Suprapubic skin (tissue), 4 donors: Measurements from ENCODE around the gene GSK3B. TPM values are rescaled to one million over a fixed set of nuclear protein-coding genes. Genes with fewer than 3 reads are reported as not detected.
"Not testable (repeated sequence)": the region's sequence is repeated elsewhere in the genome, so short reads cannot be mapped to it uniquely, and the experiment has no call there.

Experiments
- DNase-seq, 2 donors: peaks; one replicate each; pipeline ENCODE4 v3.0.0-alpha.2; 2019; ENCODE audit warnings: low spot score in 2 of 2
- H3K27ac ChIP-seq: fragments of 200-600 bp; sonication (generic); one replicate; pipeline ENCODE4 v1.5.1; 2019
- H3K27me3 ChIP-seq: fragments of 200-600 bp; sonication (generic); one replicate; pipeline ENCODE4 v1.5.1; 2019
- H3K36me3 ChIP-seq: fragments of 200-600 bp; sonication (generic); one replicate; pipeline ENCODE4 v1.5.1; 2019
- H3K4me1 ChIP-seq: fragments of 200-600 bp; sonication (generic); one replicate; pipeline ENCODE4 v1.5.1; 2019
- H3K4me3 ChIP-seq: fragments of 200-600 bp; sonication (generic); one replicate; pipeline ENCODE4 v1.5.1; 2019; ENCODE audit warnings: mild to moderate bottlenecking
- H3K9me3 ChIP-seq: fragments of 200-600 bp; sonication (generic); one replicate; pipeline ENCODE4 v1.5.1; 2019
- CTCF ChIP-seq, 2 donors: fragments of 200-600 bp in 1 of 2; fragments of 450-650 bp in 1 of 2; sonication (generic) in 1 of 2; IDR thresholded peaks; one replicate each; pipeline ENCODE4 v1.5.1; 2016 to 2019; ENCODE audit warnings: antibody characterized with exemption in 2 of 2, mild to moderate bottlenecking in 1 of 2, moderate library complexity in 1 of 2
- EP300 ChIP-seq: sonication (generic); formaldehyde crosslinking; IDR thresholded peaks from one replicate; pipeline ENCODE4 v1.6.1; 2017; ENCODE audit warnings: antibody characterized with exemption
- POLR2A ChIP-seq, 2 donors: fragments of 450-650 bp; IDR thresholded peaks; one replicate each; pipeline ENCODE4 v1.6.1; 2017; ENCODE audit warnings: antibody characterized with exemption in 2 of 2, mild to moderate bottlenecking in 2 of 2, moderate library complexity in 2 of 2
- POLR2AphosphoS5 ChIP-seq, 3 donors: sonication (generic); formaldehyde crosslinking; IDR thresholded peaks; one replicate each; pipeline ENCODE4 v1.6.1; 2017; ENCODE audit warnings: antibody characterized with exemption in 3 of 3
- WGBS: methylation state at CpG from one replicate; pipeline ENCODE4 v1.1.5; 2018; 5-methylcytosine and 5-hydroxymethylcytosine counted together
- total RNA-seq, 4 donors: library from RNA; depleted of rRNA; stranded (reverse); fragments of >200 nt; gene quantifications; one replicate each; pipeline ENCODE4 v1.1.0, GENCODE V29; 2016

Gene GSK3B
- total RNA-seq, 4 donors from 2014 or later, result 43.8 to 58.1 (median 53.0) TPM

GRCh38 chr3:120052225-120052624 lies 42.0 kb downstream of the GSK3B start:
- Histone ChIP-seq H3K27ac (no peak overlapping the region), H3K4me1 (peaks cover 27% of the 10 kb centered on the region), H3K27me3 (no peaks in the 10 kb centered on the region), H3K4me3 (no peak overlapping the region), H3K36me3 (no peaks in the 10 kb centered on the region), H3K9me3 (no peaks in the 10 kb centered on the region)
- DNase-seq, result no peak
- no peak for TF ChIP-seq POLR2AphosphoS5 (IDR thresholded peaks at IDR 0.05)
- no peak for TF ChIP-seq EP300
- no peak for TF ChIP-seq POLR2A (IDR thresholded peaks at IDR 0.05)
- no peak for TF ChIP-seq CTCF (IDR thresholded peaks at IDR 0.05)
- 25% methylated on average over 2 of the region's 2 CpGs for WGBS

GRCh38 chr3:120051570-120051969 lies 42.7 kb downstream of the GSK3B start:
- H3K27me3 ChIP-seq, H3K27ac ChIP-seq, H3K36me3 ChIP-seq, H3K9me3 ChIP-seq, DNase-seq, H3K4me3 ChIP-seq: not testable (repeated sequence)
- H3K4me1 ChIP-seq, result peaks cover 27% of the 10 kb centered on the region
- 76% methylated on average over 5 of the region's 5 CpGs for WGBS

- no peaks in the 10 kb centered on the region for H3K27me3 ChIP-seq
- H3K36me3 ChIP-seq, result no peaks in the 10 kb centered on the region
- peaks cover 27% of the 10 kb centered on the region for H3K4me1 ChIP-seq
- no peak for DNase-seq
- WGBS, result 86% methylated on average over 4 of the region's 4 CpGs
- H3K27ac ChIP-seq, result no peak overlapping the region
- H3K4me3 ChIP-seq, result no peak overlapping the region
- peaks cover 1% of the 10 kb centered on the region for H3K9me3 ChIP-seq
- TF ChIP-seq CTCF (IDR thresholded peaks at IDR 0.05) (no peak), POLR2A (IDR thresholded peaks at IDR 0.05) (no peak), EP300 (no peak), POLR2AphosphoS5 (IDR thresholded peaks at IDR 0.05) (no peak)
Measured at GRCh38 chr3:120049881-120050539, 44.2 kb downstream of the GSK3B start.

GRCh38 chr3:120049072-120049471 lies 45.2 kb downstream of the GSK3B start:
- H3K4me1 ChIP-seq, result peaks cover 27% of the 10 kb centered on the region
- 85% methylated on average over 2 of the region's 2 CpGs for WGBS
- H3K36me3 ChIP-seq, result no peaks in the 10 kb centered on the region
- H3K27me3 ChIP-seq, result no peaks in the 10 kb centered on the region
- DNase-seq, result no peak
- no peak overlapping the region for H3K27ac ChIP-seq
- no peak overlapping the region for H3K4me3 ChIP-seq
- no peak for TF ChIP-seq POLR2AphosphoS5 (IDR thresholded peaks at IDR 0.05)
- no peak for TF ChIP-seq CTCF (IDR thresholded peaks at IDR 0.05)
- TF ChIP-seq EP300, result no peak
- no peak for TF ChIP-seq POLR2A (IDR thresholded peaks at IDR 0.05)
- peaks cover 8% of the 10 kb centered on the region for H3K9me3 ChIP-seq

- no peak for DNase-seq
- TF ChIP-seq POLR2AphosphoS5 (IDR thresholded peaks at IDR 0.05), result no peak
- no peak for TF ChIP-seq EP300
- no peak for TF ChIP-seq CTCF (IDR thresholded peaks at IDR 0.05)
- TF ChIP-seq POLR2A (IDR thresholded peaks at IDR 0.05), result no peak
- peaks cover 8% of the 10 kb centered on the region for H3K9me3 ChIP-seq
- H3K27ac ChIP-seq, result no peak overlapping the region
- H3K36me3 ChIP-seq, result no peaks in the 10 kb centered on the region
- peaks cover 27% of the 10 kb centered on the region for H3K4me1 ChIP-seq
- no peaks in the 10 kb centered on the region for H3K27me3 ChIP-seq
- no peak overlapping the region for H3K4me3 ChIP-seq
Measured at GRCh38 chr3:120048355-120049041, 45.7 kb downstream of the GSK3B start.
